ENCODE measurements around the gene TMEM131L. TPM values are rescaled to one million over a fixed set of nuclear protein-coding genes. Genes with fewer than 3 reads are reported as not detected.

The TMEM131L gene
- polyA plus RNA-seq, 3 donors = 11.2 to 58.3 (median 26.0) TPM

GRCh38 chr4:153448003-153448731 is 18.0 kb upstream of the TMEM131L start:
- Mint-ChIP-seq H3K27me3 (ENCODE audit: low read depth in 3 of 3) (peaks cover 2 to 3% (median 2%) of the 10 kb centered on the region in 3 donors), H3K36me3 (no peaks in the 10 kb centered on the region), H3K27ac (no peak overlapping the region), H3K4me3 (no peak overlapping the region), H3K4me1 (peaks cover 37% of the 10 kb centered on the region), H3K9me3 (peaks cover 0 to 2% (median 0%) of the 10 kb centered on the region in 7 donors)
- Histone ChIP-seq H4K20me1 (ENCODE audit: insufficient read depth, low read length) (no peaks in the 10 kb centered on the region), H3K4me3 (replicated peaks in 1 of 3; ENCODE audit: low read depth in 2 of 3, low read length in 3 of 3) (no peak overlapping the region), H3K27ac (ENCODE audit: low read depth in 1 of 2, low read length in 2 of 2) (no peak overlapping the region), H3K9ac (ENCODE audit: insufficient read depth, low read length, poor library complexity, severe bottlenecking) (no peak overlapping the region), H2AFZ (ENCODE audit: insufficient read depth, low read depth, low read length, poor library complexity, severe bottlenecking) (no peak overlapping the region), H3K27me3 (ENCODE audit: control insufficient read depth in 2 of 2, insufficient read depth in 2 of 2, low read length in 2 of 2) (no peaks in the 10 kb centered on the region), H3K36me3 (replicated peaks in 1 of 2; ENCODE audit: control insufficient read depth in 1 of 2, insufficient read depth in 2 of 2, low read length in 2 of 2) (no peaks in the 10 kb centered on the region), H3K79me2 (ENCODE audit: insufficient read depth, low read length) (no peaks in the 10 kb centered on the region), H3K9me3 (replicated peaks in 1 of 2; ENCODE audit: control insufficient read depth in 1 of 2, insufficient read depth in 1 of 2, low read length in 2 of 2) (no peaks in the 10 kb centered on the region), H3K4me2 (replicated peaks; ENCODE audit: extremely low read depth, low read length, poor library complexity, severe bottlenecking) (no peak overlapping the region), H3K4me1 (ENCODE audit: control insufficient read depth in 1 of 2, insufficient read depth in 2 of 2, low read length in 2 of 2) (peaks cover 39 to 42% of the 10 kb centered on the region in 2 donors)
- WGBS (ENCODE audit: insufficient coverage) = 84% methylated on average over 3 of the region's 10 CpGs
- DNase-seq = no peak
- intact Hi-C loops (cut with micrococcal nuclease) = no loop called here
- TF ChIP-seq, protein P1, sequence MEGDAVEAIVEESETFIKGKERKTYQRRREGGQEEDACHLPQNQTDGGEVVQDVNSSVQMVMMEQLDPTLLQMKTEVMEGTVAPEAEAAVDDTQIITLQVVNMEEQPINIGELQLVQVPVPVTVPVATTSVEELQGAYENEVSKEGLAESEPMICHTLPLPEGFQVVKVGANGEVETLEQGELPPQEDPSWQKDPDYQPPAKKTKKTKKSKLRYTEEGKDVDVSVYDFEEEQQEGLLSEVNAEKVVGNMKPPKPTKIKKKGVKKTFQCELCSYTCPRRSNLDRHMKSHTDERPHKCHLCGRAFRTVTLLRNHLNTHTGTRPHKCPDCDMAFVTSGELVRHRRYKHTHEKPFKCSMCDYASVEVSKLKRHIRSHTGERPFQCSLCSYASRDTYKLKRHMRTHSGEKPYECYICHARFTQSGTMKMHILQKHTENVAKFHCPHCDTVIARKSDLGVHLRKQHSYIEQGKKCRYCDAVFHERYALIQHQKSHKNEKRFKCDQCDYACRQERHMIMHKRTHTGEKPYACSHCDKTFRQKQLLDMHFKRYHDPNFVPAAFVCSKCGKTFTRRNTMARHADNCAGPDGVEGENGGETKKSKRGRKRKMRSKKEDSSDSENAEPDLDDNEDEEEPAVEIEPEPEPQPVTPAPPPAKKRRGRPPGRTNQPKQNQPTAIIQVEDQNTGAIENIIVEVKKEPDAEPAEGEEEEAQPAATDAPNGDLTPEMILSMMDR (IDR thresholded peaks at IDR 0.05) = no peak

DNA sequence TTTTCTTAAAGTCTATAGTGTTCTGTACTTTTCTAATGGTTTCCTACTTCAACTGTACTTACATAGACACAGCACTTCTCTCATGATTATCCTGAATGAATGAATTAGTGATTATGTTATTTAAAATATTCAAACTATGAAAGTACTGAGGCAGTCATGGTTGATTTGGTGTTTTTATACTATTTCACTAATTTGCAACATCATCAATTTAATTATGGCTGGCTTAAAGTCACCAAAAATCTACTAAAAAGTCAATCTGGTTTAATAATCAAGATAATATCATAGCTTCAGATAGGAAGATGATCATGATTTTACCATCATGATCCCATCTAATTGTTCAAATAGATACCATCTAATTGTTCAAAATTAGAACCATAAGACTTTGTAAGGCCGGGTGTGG is 16.8 kb upstream of the TMEM131L start:
- H3K4me3 ChIP-seq (replicated peaks in 1 of 3; ENCODE audit: low read depth in 2 of 3, low read length in 3 of 3) = no peak overlapping the region
- H3K4me1 ChIP-seq (ENCODE audit: control insufficient read depth in 1 of 2, insufficient read depth in 2 of 2, low read length in 2 of 2) = peaks cover 50 to 54% of the 10 kb centered on the region in 2 donors
- Mint-ChIP-seq H3K4me1 (peaks cover 49% of the 10 kb centered on the region), H3K27ac (peak overlapping the region in 5 of 7 donors; percentile 43 to 84 (median 75)), H3K9me3 (peaks cover 0 to 2% (median 0%) of the 10 kb centered on the region in 7 donors), H3K27me3 (ENCODE audit: low read depth in 3 of 3) (peaks cover 2 to 3% (median 2%) of the 10 kb centered on the region in 3 donors), H3K36me3 (no peaks in the 10 kb centered on the region), H3K4me3 (no peak overlapping the region)
- peak overlapping the region; percentile 28 to 62 for H3K27ac ChIP-seq (ENCODE audit: low read depth in 1 of 2, low read length in 2 of 2)
- H3K79me2 ChIP-seq (ENCODE audit: insufficient read depth, low read length) = no peaks in the 10 kb centered on the region
- H4K20me1 ChIP-seq (ENCODE audit: insufficient read depth, low read length) = no peaks in the 10 kb centered on the region
- H3K4me2 ChIP-seq (replicated peaks; ENCODE audit: extremely low read depth, low read length, poor library complexity, severe bottlenecking) = no peak overlapping the region
- intact Hi-C loops (cut with micrococcal nuclease) = no loop called here
- no peaks in the 10 kb centered on the region for H3K27me3 ChIP-seq (ENCODE audit: control insufficient read depth in 2 of 2, insufficient read depth in 2 of 2, low read length in 2 of 2)
- H2AFZ ChIP-seq (ENCODE audit: insufficient read depth, low read depth, low read length, poor library complexity, severe bottlenecking) = no peak overlapping the region
- H3K9me3 ChIP-seq (replicated peaks in 1 of 2; ENCODE audit: control insufficient read depth in 1 of 2, insufficient read depth in 1 of 2, low read length in 2 of 2) = no peaks in the 10 kb centered on the region
- no peak overlapping the region for H3K9ac ChIP-seq (ENCODE audit: insufficient read depth, low read length, poor library complexity, severe bottlenecking)
- H3K36me3 ChIP-seq (replicated peaks in 1 of 2; ENCODE audit: control insufficient read depth in 1 of 2, insufficient read depth in 2 of 2, low read length in 2 of 2) = no peaks in the 10 kb centered on the region
- DNase-seq = no peak
- TF ChIP-seq, protein P1 (IDR thresholded peaks at IDR 0.05) = no peak
- no CpG with 5 or more reads among the region's 1 CpG for WGBS (ENCODE audit: insufficient coverage)

All from CD14-positive monocyte (primary cell).